Aorta (tissue), 5 donors: ENCODE measurements around the gene YWHAB. TPM values are rescaled to one million over a fixed set of nuclear protein-coding genes. Genes with fewer than 3 reads are reported as not detected.

ENCODE experiments used
- ATAC-seq: fragments of 200-7000 bp; cut with Tn5 transposase; one replicate; pipeline ENCODE4 v1.9.1; 2022; ENCODE audit warnings: moderate library complexity; ENCODE audit not compliant: low FRiP score
- DNase-seq, 2 donors: peaks; one replicate each; pipeline ENCODE4 v3.0.0-alpha.2; 2020
- H3K27ac ChIP-seq, 2 donors: one replicate each; pipeline ENCODE4 v1.5.1; 2013; ENCODE audit warnings: low read length in 2 of 2, mild to moderate bottlenecking in 2 of 2, moderate library complexity in 2 of 2, control low read depth in 1 of 2, inconsistent platforms in 1 of 2, low read depth in 1 of 2
- H3K27me3 ChIP-seq, 2 donors: one replicate each; pipeline ENCODE4 v1.6.1; 2013; ENCODE audit warnings: control low read depth in 1 of 2, low read length in 1 of 2, mild to moderate bottlenecking in 1 of 2, moderate library complexity in 1 of 2; ENCODE audit not compliant: insufficient read depth in 2 of 2, control insufficient read depth in 1 of 2
- H3K36me3 ChIP-seq, 2 donors: one replicate each; pipeline ENCODE4 v1.6.1; 2013; ENCODE audit warnings: control low read depth in 1 of 2, low read length in 1 of 2, mild to moderate bottlenecking in 1 of 2; ENCODE audit not compliant: insufficient read depth in 2 of 2, control insufficient read depth in 1 of 2
- H3K4me1 ChIP-seq, 2 donors: one replicate each; pipeline ENCODE4 v1.6.1; 2013; ENCODE audit warnings: low read length in 2 of 2, control low read depth in 1 of 2, mild to moderate bottlenecking in 1 of 2, moderate library complexity in 1 of 2; ENCODE audit not compliant: insufficient read depth in 2 of 2, control insufficient read depth in 1 of 2
- H3K4me3 ChIP-seq, 2 donors: one replicate each; pipeline ENCODE4 v1.5.1; 2013; ENCODE audit warnings: low read length in 2 of 2, control low read depth in 1 of 2, mild to moderate bottlenecking in 1 of 2
- H3K9me3 ChIP-seq: one replicate; pipeline ENCODE4 v1.6.1; 2013; ENCODE audit warnings: mild to moderate bottlenecking, low read length; ENCODE audit not compliant: control insufficient read depth
- WGBS, 2 donors: extraction: QIAGEN DNeasy Blood & Tissue Kit; methylation state at CpG; one replicate each; pipeline ENCODE4 v1.1.7; 2013; 5-methylcytosine and 5-hydroxymethylcytosine counted together
- intact Hi-C, 2 donors: fragments of 100-400 bp; cut with DNase I; formaldehyde crosslinking; loops; one replicate each; pipeline versions ENCODE4 v1.14.2 to v1.15.0; 2022
- polyA plus RNA-seq, 2 donors: library from polyadenylated mRNA; stranded (reverse); fragments of 200-250 nt; gene quantifications; one replicate each; pipeline ENCODE4 v1.2.3, GENCODE V29; 2013
- total RNA-seq, 2 donors: library from RNA; stranded (reverse); fragmentation: NEBNext Ultra II Directional; extraction: Animal tissue kit (Norgen Biotek cat#: 25700); gene quantifications; one replicate each; pipeline ENCODE4 v1.2.1, GENCODE V29; 2021
- donor health status: healthy with polysubstance abuse.
- donor health status: Bipolar disorder and iron deficiency.
- donor health status: DM: no; HTN: no; CAD: no.
- donor health status: DM: no; HTN: no; CAD: no.
- donor health status: DM: yes; HTN: yes; CAD: no.

The YWHAB gene
- total and polyA plus RNA-seq, 4 donors: 105 to 167 (median 141) TPM

GRCh38 chr20:44912189-44912588 is 26.7 kb downstream of the YWHAB start:
- Histone ChIP-seq H3K27ac (no peak overlapping the region), H3K36me3 (peaks cover under 1 to 2% of the 10 kb centered on the region in 2 donors), H3K9me3 (no peaks in the 10 kb centered on the region), H3K4me3 (no peak overlapping the region), H3K4me1 (no peaks in the 10 kb centered on the region), H3K27me3 (no peaks in the 10 kb centered on the region)
- intact Hi-C loops: no loop called here
- DNase-seq (no peak), ATAC-seq (no peak)
- 92 to 100% methylated on average over 2 of the region's 2 CpGs for WGBS, 2 donors

GRCh38 chr20:44914924-44915323 is 29.4 kb downstream of the YWHAB start:
- 84 to 91% methylated on average over 1 of the region's 1 CpG for WGBS, 2 donors
- no peak overlapping the region for H3K27ac ChIP-seq
- intact Hi-C loops: no loop called here
- ATAC-seq: no peak
- no peaks in the 10 kb centered on the region for H3K4me1 ChIP-seq
- H3K4me3 ChIP-seq: no peak overlapping the region
- no peaks in the 10 kb centered on the region for H3K9me3 ChIP-seq
- no peak for DNase-seq
- peaks cover 0 to 2% of the 10 kb centered on the region in 2 donors for H3K36me3 ChIP-seq
- H3K27me3 ChIP-seq: no peaks in the 10 kb centered on the region

GRCh38 chr20:44916586-44916985 is 31.1 kb downstream of the YWHAB start:
- ATAC-seq (no peak), DNase-seq (no peak)
- H3K27ac ChIP-seq: no peak overlapping the region
- no peaks in the 10 kb centered on the region for H3K27me3 ChIP-seq
- intact Hi-C loops: no loop called here
- WGBS, 2 donors: 93% methylated on average over 12 of the region's 12 CpGs
- H3K4me3 ChIP-seq: no peak overlapping the region
- no peaks in the 10 kb centered on the region for H3K4me1 ChIP-seq
- H3K36me3 ChIP-seq: peaks cover 0 to 2% of the 10 kb centered on the region in 2 donors
- H3K9me3 ChIP-seq: no peaks in the 10 kb centered on the region

GRCh38 chr20:44917399-44917798 is 31.9 kb downstream of the YWHAB start:
- H3K9me3 ChIP-seq: no peaks in the 10 kb centered on the region
- intact Hi-C loops: no loop called here
- DNase-seq (no peak), ATAC-seq (no peak)
- peaks cover 0 to 2% of the 10 kb centered on the region in 2 donors for H3K36me3 ChIP-seq
- no peaks in the 10 kb centered on the region for H3K27me3 ChIP-seq
- H3K4me1 ChIP-seq: no peaks in the 10 kb centered on the region
- H3K27ac ChIP-seq: no peak overlapping the region
- H3K4me3 ChIP-seq: no peak overlapping the region
- 91 to 98% methylated on average over 2 of the region's 2 CpGs for WGBS, 2 donors

GRCh38 chr20:44918342-44918741 is 32.8 kb downstream of the YWHAB start:
- WGBS, 2 donors: 96 to 99% methylated on average over 3 of the region's 3 CpGs
- intact Hi-C loops: no loop called here
- no peak for DNase-seq

GRCh38 chr20:44918761-44919160 is 33.3 kb downstream of the YWHAB start:
- Histone ChIP-seq H3K9me3 (no peaks in the 10 kb centered on the region), H3K4me1 (no peaks in the 10 kb centered on the region), H3K27me3 (no peaks in the 10 kb centered on the region), H3K27ac (no peak overlapping the region), H3K36me3 (no peaks in the 10 kb centered on the region), H3K4me3 (no peak overlapping the region)
- ATAC-seq (no peak), DNase-seq (no peak)
- 91 to 94% methylated on average over 10 of the region's 10 CpGs for WGBS, 2 donors
- intact Hi-C loops: no loop called here

More at GRCh38 chr20:44918342-44918741, 32.8 kb downstream of the YWHAB start:
- H3K36me3 ChIP-seq: no peaks in the 10 kb centered on the region
- H3K4me1 ChIP-seq: no peaks in the 10 kb centered on the region
- no peaks in the 10 kb centered on the region for H3K9me3 ChIP-seq
- no peaks in the 10 kb centered on the region for H3K27me3 ChIP-seq
- no peak overlapping the region for H3K27ac ChIP-seq
- no peak for ATAC-seq
- H3K4me3 ChIP-seq: no peak overlapping the region

- no peaks in the 10 kb centered on the region for H3K36me3 ChIP-seq
- DNase-seq: no peak
- WGBS, 2 donors: 97 to 98% methylated on average over 14 of the region's 14 CpGs
- H3K27me3 ChIP-seq: no peaks in the 10 kb centered on the region
- H3K9me3 ChIP-seq: no peaks in the 10 kb centered on the region
- intact Hi-C loops: no loop called here
- no peak overlapping the region for H3K4me3 ChIP-seq
- H3K4me1 ChIP-seq: no peaks in the 10 kb centered on the region
- no peak overlapping the region for H3K27ac ChIP-seq
- no peak for ATAC-seq
Observed at GRCh38 chr20:44921447-44921846, 35.9 kb downstream of the YWHAB start.

GRCh38 chr20:44924541-44924940 is 39.0 kb downstream of the YWHAB start:
- DNase-seq (no peak), ATAC-seq (no peak)

GRCh38 chr20:44928595-44928994 is 43.1 kb downstream of the YWHAB start:
- no peak for ATAC-seq

More at GRCh38 chr20:44924541-44924940, 39.0 kb downstream of the YWHAB start:
- Histone ChIP-seq H3K9me3 (no peaks in the 10 kb centered on the region), H3K4me1 (no peaks in the 10 kb centered on the region), H3K27me3 (no peaks in the 10 kb centered on the region), H3K27ac (no peak overlapping the region), H3K36me3 (no peaks in the 10 kb centered on the region), H3K4me3 (no peak overlapping the region)
- intact Hi-C loops: no loop called here
- WGBS, 2 donors: 60 to 68% methylated on average over 4 of the region's 4 CpGs

More at GRCh38 chr20:44928595-44928994, 43.1 kb downstream of the YWHAB start:
- H3K27me3 ChIP-seq: no peaks in the 10 kb centered on the region
- 75 to 77% methylated on average over 3 of the region's 3 CpGs for WGBS, 2 donors
- no peaks in the 10 kb centered on the region for H3K36me3 ChIP-seq
- H3K4me3 ChIP-seq: no peak overlapping the region
- H3K4me1 ChIP-seq: no peaks in the 10 kb centered on the region
- no peaks in the 10 kb centered on the region for H3K9me3 ChIP-seq
- no peak overlapping the region for H3K27ac ChIP-seq
- no peak for DNase-seq
- intact Hi-C loops: no loop called here
